Testis (tissue), 3 donors: Measurements from ENCODE around the gene MIER3. TPM values are rescaled to one million over a fixed set of nuclear protein-coding genes. Genes with fewer than 3 reads are reported as not detected.

Source experiments
- DNase-seq: peaks from one replicate; pipeline ENCODE4 v3.0.0-alpha.2; 2019
- H3K27ac ChIP-seq, 2 donors: fragments of 200-600 bp; sonication (generic); one replicate each; pipeline ENCODE4 v1.5.1; 2019
- H3K27me3 ChIP-seq: fragments of 200-600 bp; sonication (generic); one replicate; pipeline ENCODE4 v1.5.1; 2019
- H3K36me3 ChIP-seq: fragments of 200-600 bp; sonication (generic); one replicate; pipeline ENCODE4 v1.5.1; 2017; ENCODE audit warnings: low read depth; ENCODE audit errors: missing control alignments
- H3K4me1 ChIP-seq: fragments of 200-600 bp; sonication (generic); one replicate; pipeline ENCODE4 v1.5.1; 2019
- H3K4me3 ChIP-seq, 2 donors: fragments of 200-600 bp; sonication (generic); one replicate each; pipeline ENCODE4 v1.5.1; 2017 to 2019
- H3K9me3 ChIP-seq: fragments of 200-600 bp; sonication (generic); one replicate; pipeline ENCODE4 v1.5.1; 2017
- CTCF ChIP-seq, 3 experiments: fragments of 450-650 bp in 2 of 3; fragments of 200-600 bp in 1 of 3; sonication (generic) in 1 of 3; IDR thresholded peaks; one replicate each; pipeline ENCODE4 v1.5.1; 2016 to 2019; ENCODE audit warnings: antibody characterized with exemption in 3 of 3, mild to moderate bottlenecking in 2 of 3, moderate library complexity in 1 of 3
- POLR2A ChIP-seq: fragments of 450-650 bp; IDR thresholded peaks from one replicate; pipeline ENCODE4 v1.6.1; 2017; ENCODE audit warnings: antibody characterized with exemption, mild to moderate bottlenecking, moderate library complexity
- WGBS, 2 donors: methylation state at CpG; one replicate each; pipeline ENCODE4 v1.1.5; 2018; 5-methylcytosine and 5-hydroxymethylcytosine counted together
- intact Hi-C: fragments of 100-400 bp; cut with DNase I; formaldehyde crosslinking; loops from one replicate; pipeline ENCODE4 v1.15.1; 2023; ENCODE audit warnings: low total_unique reads
- polyA plus RNA-seq: library from polyadenylated mRNA; stranded (reverse); fragments of 350-450 nt; fragmentation: Illumina TruSeq; extraction: RNeasy Lipid Tissue Mini Kit (QIAGEN cat#74804); gene quantifications from one replicate; pipeline ENCODE4 v1.2.3, GENCODE V29; 2014; ENCODE audit warnings: low read depth, low replicate concordance; ENCODE audit not compliant: insufficient read depth
- total RNA-seq, 2 donors: library from RNA; depleted of rRNA; stranded (reverse); fragments of >200 nt; gene quantifications; one replicate each; pipeline ENCODE4 v1.2.3, GENCODE V29; 2016

The MIER3 gene
- total and polyA plus RNA-seq, 3 donors from 2014 or later = 27.8 to 71.6 (median 68.7) TPM

- TF ChIP-seq POLR2A = no peak
- TF ChIP-seq CTCF (IDR thresholded peaks at IDR 0.05) = no peak
- no peaks in the 10 kb centered on the region for H3K36me3 ChIP-seq
- intact Hi-C loops = no loop called here
- H3K9me3 ChIP-seq = no peaks in the 10 kb centered on the region
- WGBS, 2 donors = 89 to 94% methylated on average over 4 of the region's 4 CpGs
- no peaks in the 10 kb centered on the region for H3K4me1 ChIP-seq
- H3K27me3 ChIP-seq = no peaks in the 10 kb centered on the region
- H3K27ac ChIP-seq = no peak overlapping the region
- no peak for DNase-seq
- no peak overlapping the region for H3K4me3 ChIP-seq
These were observed 53.7 kb downstream of the MIER3 start for GRCh38 chr5:56898213-56898612.

GRCh38 chr5:56896763-56897162, 55.2 kb downstream of the MIER3 start:
- TF ChIP-seq CTCF (IDR thresholded peaks at IDR 0.05) (no peak), POLR2A (no peak)
- 80 to 95% methylated on average over 4 of the region's 4 CpGs for WGBS, 2 donors
- DNase-seq = no peak
- Histone ChIP-seq H3K27ac (no peak overlapping the region), H3K9me3 (no peaks in the 10 kb centered on the region), H3K36me3 (no peaks in the 10 kb centered on the region), H3K4me1 (no peaks in the 10 kb centered on the region), H3K4me3 (no peak overlapping the region), H3K27me3 (no peaks in the 10 kb centered on the region)
- intact Hi-C loops = no loop called here

- Histone ChIP-seq H3K27ac (no peak overlapping the region), H3K4me1 (no peaks in the 10 kb centered on the region), H3K9me3 (no peaks in the 10 kb centered on the region), H3K36me3 (no peaks in the 10 kb centered on the region), H3K27me3 (no peaks in the 10 kb centered on the region), H3K4me3 (no peak overlapping the region)
- TF ChIP-seq POLR2A (no peak), CTCF (IDR thresholded peaks at IDR 0.05) (no peak)
- intact Hi-C loops = no loop called here
- no peak for DNase-seq
- 92% methylated on average over 5 of the region's 5 CpGs for WGBS, 2 donors
These were observed 58.5 kb downstream of the MIER3 start for GRCh38 chr5:56893251-56893951.

GRCh38 chr5:56881571-56881970, 70.4 kb downstream of the MIER3 start:
- Histone ChIP-seq H3K9me3 (no peaks in the 10 kb centered on the region), H3K27ac (no peak overlapping the region), H3K4me1 (no peaks in the 10 kb centered on the region), H3K27me3 (no peaks in the 10 kb centered on the region), H3K4me3 (no peak overlapping the region), H3K36me3 (no peaks in the 10 kb centered on the region)
- 95 to 98% methylated on average over 5 of the region's 5 CpGs for WGBS, 2 donors
- no peak for DNase-seq
- intact Hi-C loops = no loop called here
- TF ChIP-seq POLR2A (no peak), CTCF (IDR thresholded peaks at IDR 0.05) (no peak)

- intact Hi-C loops = no loop called here
- Histone ChIP-seq H3K9me3 (no peaks in the 10 kb centered on the region), H3K4me3 (no peak overlapping the region), H3K4me1 (no peaks in the 10 kb centered on the region), H3K36me3 (no peaks in the 10 kb centered on the region), H3K27me3 (no peaks in the 10 kb centered on the region), H3K27ac (no peak overlapping the region)
- TF ChIP-seq CTCF (IDR thresholded peaks at IDR 0.05) = no peak
- no peak for TF ChIP-seq POLR2A
- 77 to 84% methylated on average over 3 of the region's 3 CpGs for WGBS, 2 donors
- no peak for DNase-seq
These were observed 75.6 kb downstream of the MIER3 start for GRCh38 chr5:56876327-56876726.
